Measurements from ENCODE around the gene CCDC86.
A peak's percentile ranks its signal among the peaks of the same experiment; 100 is the strongest.
"Not testable (repeated sequence)": the region's sequence is repeated elsewhere in the genome, so short reads cannot be mapped to it uniquely, and the experiment has no call there.

Gene CCDC86

GRCh38 chr11:60841797-60842667 is at the start of gene CCDC86:
Gene CCDC86, plus strand, starts transcription at chr11:60842113. Its CDS starts 12 bp downstream, at chr11:60842125.
- intact Hi-C loops (cut with DNase I) = loop anchor here (10.0 kb wide), 1 partner anchor 323 kb away; the partner anchor contains the start of gene VPS37C
- peak; percentile 93 to 99 (median 95) for DNase-seq

GRCh38 chr11:60792521-60792920 is 49.4 kb upstream of the CCDC86 start:
- DNase-seq = peak in 2 of 10 donors; percentile 3 to 36
- intact Hi-C loops (cut with DNase I) = no loop called here

- intact Hi-C loops (cut with DNase I) = no loop called here
- DNase-seq = peak in 2 of 10 donors; percentile 52 to 64
Observed at GRCh38 chr11:60795291-60795690, 46.6 kb upstream of the CCDC86 start.

DNA sequence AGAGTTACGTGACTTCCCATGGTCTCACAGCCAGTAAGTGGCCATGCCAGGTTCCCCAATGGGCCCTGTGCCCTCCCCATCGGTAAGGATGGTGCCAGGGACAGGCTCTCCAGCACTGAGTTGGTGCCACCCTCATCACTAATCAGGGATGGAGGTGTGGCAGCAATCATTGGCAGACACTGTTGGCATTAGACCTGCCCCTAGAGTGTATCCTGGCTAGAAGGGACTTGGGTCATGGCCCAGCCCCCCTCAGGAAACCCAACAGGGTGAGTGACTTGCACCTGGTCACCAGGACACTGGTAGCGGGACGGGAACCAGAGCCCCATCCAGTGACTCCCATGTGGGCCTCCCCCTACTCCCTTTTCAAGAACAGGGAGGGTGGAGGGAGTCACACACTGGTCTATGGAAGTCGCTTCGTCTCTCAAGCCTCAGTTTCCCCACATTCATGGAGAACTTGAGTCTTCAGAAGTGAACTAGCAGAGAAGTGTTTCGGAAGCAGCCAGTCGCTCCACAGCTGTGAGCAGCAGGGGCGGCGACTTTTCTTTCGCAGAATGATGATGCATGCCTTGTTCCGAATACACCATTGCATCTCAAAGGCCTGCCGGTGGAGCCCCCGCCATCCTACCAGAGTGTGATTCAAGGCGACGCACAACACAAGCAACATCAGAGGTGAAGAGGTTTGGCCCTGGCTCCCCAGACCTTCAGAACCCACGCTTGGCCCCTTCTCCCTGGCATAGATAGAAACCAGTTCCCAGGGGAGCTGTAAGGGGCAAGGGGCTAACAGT is 43.9 kb upstream of the CCDC86 start:
- intact Hi-C loops (cut with DNase I) = no loop called here
- DNase-seq = peak in 2 of 10 donors; percentile 47 to 64

DNA sequence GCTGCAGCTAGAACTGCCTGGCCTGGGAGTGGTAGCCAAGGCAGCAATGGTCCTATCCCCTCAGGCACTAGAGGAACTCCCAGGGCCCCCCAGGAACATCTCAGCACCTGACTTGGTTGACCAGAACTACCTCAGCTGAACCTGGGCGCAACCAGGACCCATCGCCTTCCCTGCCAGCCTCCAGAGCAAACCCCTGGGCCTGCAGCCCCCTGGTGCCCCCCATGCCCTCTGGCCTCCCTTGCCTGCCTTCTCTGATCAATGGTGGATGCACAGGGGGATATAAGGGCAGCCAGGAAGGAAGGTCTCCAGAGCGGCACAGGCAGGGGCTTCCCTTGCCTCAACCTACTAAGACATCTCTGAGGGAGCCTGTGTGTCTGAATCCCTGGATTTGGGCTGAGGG is 43.3 kb upstream of the CCDC86 start:
- intact Hi-C loops (cut with DNase I) = no loop called here
- peak in 2 of 10 donors; percentile 27 to 43 for DNase-seq

DNA sequence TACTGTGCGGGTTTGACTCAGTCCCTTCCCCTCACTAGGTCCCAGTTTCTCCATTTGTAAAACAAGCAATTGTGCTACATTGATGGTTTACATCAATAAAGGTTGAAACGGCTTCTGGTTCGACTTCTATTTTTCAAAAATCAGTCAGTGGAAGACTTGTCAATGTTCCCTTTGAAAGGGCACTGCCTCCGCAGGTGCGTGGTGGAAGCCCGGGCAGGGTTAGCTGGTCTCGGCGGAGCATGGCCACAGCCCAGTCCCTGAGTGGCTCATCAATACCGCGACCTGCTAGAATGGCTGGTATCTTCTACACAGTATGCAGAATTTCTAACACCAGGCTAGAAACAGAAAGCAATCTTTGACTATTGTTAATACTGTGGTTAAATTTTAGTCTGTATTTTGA is 40.7 kb upstream of the CCDC86 start:
- DNase-seq = peak in 2 of 10 donors; percentile 48 to 69
- intact Hi-C loops (cut with DNase I) = no loop called here

- DNase-seq = peak in 2 of 10 donors; percentile 8 to 13
- intact Hi-C loops (cut with DNase I) = no loop called here
Observed at GRCh38 chr11:60803273-60803936, 38.5 kb upstream of the CCDC86 start.

DNA sequence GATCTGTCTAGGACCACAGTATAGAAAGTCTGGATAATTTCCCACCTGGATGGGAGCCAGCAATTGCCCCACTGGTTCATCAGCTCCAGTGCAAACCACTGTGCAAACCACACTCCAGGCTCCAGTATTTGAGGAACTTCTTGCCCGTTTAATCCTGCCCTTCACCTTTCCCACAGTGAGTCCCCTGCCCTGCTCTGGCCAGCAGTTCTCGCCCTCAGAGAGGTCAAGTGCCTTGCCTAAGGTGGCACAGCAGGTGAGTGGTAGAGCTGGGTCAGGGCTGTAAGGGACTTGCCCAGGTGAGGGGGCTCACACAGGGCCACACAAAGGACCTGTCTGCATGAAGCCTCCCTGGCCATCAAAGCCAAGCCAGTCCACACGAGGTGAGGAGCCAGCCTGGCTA is 32.7 kb upstream of the CCDC86 start:
- intact Hi-C loops (cut with DNase I) = no loop called here

GRCh38 chr11:60809691-60810090 is 32.2 kb upstream of the CCDC86 start:
- DNase-seq = peak in 2 of 10 donors; percentile 56 to 73
- intact Hi-C loops (cut with DNase I) = no loop called here

More for the DNA sequence above, 32.7 kb upstream of the CCDC86 start:
- peak in 2 of 10 donors; percentile 66 to 69 for DNase-seq

GRCh38 chr11:60810151-60810550 is 31.8 kb upstream of the CCDC86 start:
- intact Hi-C loops (cut with DNase I) = no loop called here
- DNase-seq = peak in 2 of 10 donors; percentile 35 to 61

GRCh38 chr11:60810569-60810968 is 31.3 kb upstream of the CCDC86 start:
- DNase-seq = no peak
- intact Hi-C loops (cut with DNase I) = no loop called here

- peak in 1 of 10 donors; percentile 39 for DNase-seq
- intact Hi-C loops (cut with DNase I) = no loop called here
Observed at GRCh38 chr11:60813324-60813723, 28.6 kb upstream of the CCDC86 start.

DNA sequence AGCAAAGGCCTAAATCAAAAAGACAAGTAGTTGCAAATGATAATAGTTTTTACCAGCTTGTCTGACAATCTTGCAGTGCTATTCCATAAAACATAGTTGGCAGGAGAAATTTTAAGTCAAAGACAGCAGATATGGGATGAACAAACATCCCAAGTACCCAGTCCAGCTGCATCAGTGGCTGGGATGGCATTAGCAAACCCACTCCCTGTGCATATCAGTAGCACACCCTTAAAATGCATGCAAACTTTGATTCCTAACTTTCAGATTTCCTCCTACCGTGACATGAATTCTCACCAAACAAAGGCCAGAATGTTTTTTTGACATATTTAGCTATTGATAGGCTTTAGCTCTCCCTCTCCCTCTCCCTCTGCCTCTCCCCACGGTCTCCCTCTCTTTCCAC is 27.8 kb upstream of the CCDC86 start:
- peak in 2 of 10 donors; percentile 0 to 2 for DNase-seq
- intact Hi-C loops (cut with DNase I) = no loop called here

DNA sequence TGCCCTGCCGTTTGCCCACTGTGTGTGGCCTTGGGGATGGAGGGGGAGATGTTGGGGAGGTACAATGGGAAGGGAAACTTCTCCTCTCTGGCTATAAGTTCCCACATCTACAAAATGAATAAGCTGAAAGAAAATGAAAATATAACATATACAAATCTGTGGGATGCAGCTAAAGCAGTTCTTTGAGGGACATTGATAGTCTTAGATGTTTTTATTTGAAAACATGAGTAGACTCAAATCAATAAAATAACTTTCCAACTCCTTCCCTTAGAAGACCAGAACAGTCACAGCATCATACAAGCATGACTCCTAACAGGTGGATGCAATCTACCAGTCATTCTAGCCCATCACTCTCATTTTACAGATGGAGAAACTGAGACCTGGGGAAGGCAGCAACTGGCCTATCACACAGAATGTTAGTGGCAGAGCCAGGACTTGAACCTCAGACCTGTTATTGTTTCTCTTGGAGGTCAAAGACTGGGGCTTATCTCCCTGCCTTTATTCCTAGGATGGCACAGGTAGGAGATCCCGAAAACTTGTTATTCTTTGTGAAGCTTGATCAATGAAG is 25.2 kb upstream of the CCDC86 start:
- intact Hi-C loops (cut with DNase I) = no loop called here
- peak in 2 of 10 donors; percentile 10 to 12 for DNase-seq

GRCh38 chr11:60818057-60818456 is 23.9 kb upstream of the CCDC86 start:
- intact Hi-C loops (cut with DNase I) = no loop called here
- DNase-seq = peak in 2 of 10 donors; percentile 9 to 15

DNA sequence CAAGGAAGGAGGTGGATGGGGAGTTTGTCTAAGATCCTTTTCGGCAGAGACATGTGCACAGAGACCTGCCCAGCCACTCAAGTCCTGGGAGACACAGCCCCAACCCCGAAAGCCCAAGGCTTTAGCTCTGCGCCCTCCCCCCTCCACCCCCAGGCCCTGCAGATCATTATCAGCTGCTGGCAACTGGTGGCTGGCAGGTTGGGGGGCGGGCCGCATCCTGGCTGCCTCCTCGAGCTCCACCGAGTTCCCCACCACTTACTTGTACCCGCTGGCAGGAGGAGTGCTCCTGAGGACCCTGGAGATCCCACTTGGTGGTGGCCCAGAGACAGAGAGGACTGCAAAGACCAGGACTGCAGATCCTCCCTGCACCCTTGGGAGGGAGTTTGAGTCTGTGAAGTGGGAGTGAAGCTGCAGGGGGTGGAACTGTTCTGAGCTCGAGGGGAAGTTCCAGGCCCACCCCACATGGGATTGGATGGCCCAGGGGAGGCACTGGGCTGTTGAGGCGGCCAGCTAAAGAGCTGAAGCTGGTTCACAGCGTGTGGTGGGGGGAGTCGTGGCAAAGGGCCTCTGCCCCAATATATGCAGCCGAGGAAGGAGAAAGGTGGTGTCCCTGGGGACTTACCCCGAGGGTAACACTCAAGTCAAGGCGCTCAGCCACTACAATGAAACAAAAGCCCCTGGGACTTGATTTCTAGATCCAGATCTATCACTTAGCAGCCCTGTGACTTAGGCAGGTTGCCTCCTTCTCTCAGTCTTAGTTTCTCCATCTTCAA is 19.9 kb upstream of the CCDC86 start:
- DNase-seq = peak in 2 of 10 donors; percentile 70 to 77
- intact Hi-C loops (cut with DNase I) = no loop called here

DNA sequence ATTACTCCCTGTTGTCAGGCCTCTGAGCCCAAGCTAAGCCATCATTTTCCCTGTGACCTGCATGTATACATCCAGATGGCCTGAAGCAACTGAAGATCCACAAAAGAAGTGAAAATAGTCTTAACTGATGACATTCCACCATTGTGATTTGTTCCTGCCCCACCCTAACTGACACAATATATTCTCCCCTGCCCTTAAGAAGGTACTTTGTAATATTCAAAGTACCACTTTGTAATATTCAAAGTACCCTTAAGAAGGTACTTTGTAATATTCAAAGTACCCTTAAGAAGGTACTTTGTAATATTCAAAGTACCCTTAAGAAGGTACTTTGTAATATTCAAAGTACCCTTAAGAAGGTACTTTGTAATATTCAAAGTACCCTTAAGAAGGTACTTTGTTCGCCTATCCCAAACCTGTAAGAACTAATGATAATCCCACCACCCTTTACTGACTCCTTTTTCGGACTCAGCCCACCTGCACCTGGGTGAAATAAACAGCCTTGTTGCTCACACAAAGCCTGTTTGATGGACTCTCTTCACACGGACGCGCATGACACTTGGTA is 18.1 kb upstream of the CCDC86 start:
- intact Hi-C loops (cut with DNase I); DNase-seq: not testable (repeated sequence)

DNA sequence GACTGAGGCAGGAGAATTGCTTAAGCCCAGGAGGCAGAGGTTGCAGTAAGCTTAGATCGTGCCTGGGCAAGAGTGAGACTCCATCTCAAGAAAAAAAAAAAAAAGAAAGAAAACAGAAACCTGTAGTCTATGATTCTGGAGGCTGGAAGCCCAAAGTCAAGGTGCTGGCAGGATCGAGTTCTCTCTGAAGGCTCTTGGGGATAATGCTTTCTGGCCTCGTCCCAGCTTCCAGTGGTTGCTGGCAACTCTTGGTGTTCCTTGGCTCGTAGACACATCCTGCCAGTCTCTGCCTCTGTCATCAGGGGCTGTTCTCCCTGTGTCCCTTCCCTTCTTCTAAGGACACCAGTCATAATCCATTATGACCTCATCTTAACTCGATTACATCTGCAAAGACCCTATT is 16.8 kb upstream of the CCDC86 start:
- intact Hi-C loops (cut with DNase I) = no loop called here
- peak in 2 of 10 donors; percentile 4 to 41 for DNase-seq

GRCh38 chr11:60825790-60826189 is 16.1 kb upstream of the CCDC86 start:
- intact Hi-C loops (cut with DNase I) = no loop called here
- DNase-seq = peak in 1 of 10 donors; percentile 38

All from posterior cingulate gyrus (tissue), 11 donors.